ENCODE data around the gene PRICKLE3.
"Not testable (repeated sequence)": the region's sequence is repeated elsewhere in the genome, so short reads cannot be mapped to it uniquely, and the experiment has no call there.

PRICKLE3 gene

DNA sequence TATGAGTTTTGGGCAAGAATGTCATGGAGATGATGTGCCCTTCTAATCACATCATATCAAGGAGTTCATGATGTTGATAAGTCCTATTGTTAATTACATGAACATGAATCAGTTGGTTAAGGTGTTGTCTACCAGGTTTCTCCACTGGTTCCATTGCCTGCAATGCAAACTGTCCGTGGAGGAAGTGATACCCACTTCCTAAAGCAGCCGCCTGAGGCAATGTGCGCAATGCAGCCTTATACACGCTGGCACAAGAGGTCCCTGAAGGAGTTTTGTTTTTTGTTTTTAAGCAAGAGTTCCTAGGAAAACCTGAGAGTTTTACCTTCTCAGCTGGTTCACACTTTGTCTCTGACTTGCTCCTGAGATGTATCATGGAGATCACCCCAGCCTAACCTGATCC, 56.7 kb downstream of the PRICKLE3 start:
- H2AFZ ChIP-seq (ENCODE audit: low read length): peak overlapping the region; percentile 42; the same call in 1 of the 2 replicates
- TF ChIP-seq EZH2 (IDR thresholded peaks at IDR 0.05; ENCODE audit: borderline replicate concordance, low read length): no peak
- TF ChIP-seq, protein P1, sequence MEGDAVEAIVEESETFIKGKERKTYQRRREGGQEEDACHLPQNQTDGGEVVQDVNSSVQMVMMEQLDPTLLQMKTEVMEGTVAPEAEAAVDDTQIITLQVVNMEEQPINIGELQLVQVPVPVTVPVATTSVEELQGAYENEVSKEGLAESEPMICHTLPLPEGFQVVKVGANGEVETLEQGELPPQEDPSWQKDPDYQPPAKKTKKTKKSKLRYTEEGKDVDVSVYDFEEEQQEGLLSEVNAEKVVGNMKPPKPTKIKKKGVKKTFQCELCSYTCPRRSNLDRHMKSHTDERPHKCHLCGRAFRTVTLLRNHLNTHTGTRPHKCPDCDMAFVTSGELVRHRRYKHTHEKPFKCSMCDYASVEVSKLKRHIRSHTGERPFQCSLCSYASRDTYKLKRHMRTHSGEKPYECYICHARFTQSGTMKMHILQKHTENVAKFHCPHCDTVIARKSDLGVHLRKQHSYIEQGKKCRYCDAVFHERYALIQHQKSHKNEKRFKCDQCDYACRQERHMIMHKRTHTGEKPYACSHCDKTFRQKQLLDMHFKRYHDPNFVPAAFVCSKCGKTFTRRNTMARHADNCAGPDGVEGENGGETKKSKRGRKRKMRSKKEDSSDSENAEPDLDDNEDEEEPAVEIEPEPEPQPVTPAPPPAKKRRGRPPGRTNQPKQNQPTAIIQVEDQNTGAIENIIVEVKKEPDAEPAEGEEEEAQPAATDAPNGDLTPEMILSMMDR (IDR thresholded peaks at IDR 0.05; ENCODE audit: low read length): no peak

DNA sequence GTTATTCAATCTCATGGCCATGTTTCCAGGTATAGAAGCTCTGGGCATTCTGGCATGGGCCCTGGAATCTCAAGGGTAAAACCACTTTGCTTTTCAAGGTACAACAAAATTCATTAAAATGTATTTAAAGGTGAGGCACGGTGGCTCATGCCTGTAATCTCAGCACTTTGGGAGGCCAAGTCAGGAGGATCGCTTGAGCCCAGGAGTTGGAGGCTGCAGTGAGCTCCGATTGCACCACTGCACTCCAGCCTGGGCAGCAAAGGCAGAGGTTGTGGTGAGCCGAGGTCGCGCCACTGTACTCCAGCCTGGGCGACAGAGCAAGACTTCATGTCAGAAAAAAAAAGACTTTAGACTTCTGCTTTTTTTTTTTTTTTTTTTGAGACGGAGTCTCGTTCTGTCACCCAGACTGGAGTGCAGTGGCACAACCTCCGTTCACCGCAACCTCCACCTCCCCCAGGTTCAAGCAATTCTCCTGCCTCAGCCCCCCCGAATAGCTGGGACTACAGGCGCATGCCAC, 58.4 kb downstream of the PRICKLE3 start:
- not testable (repeated sequence) for H3K9ac ChIP-seq (ENCODE audit: low read length); H3K9me3 ChIP-seq (ENCODE audit: low read length); H3K4me3 ChIP-seq (ENCODE audit: low read depth, low read length, poor library complexity, severe bottlenecking); H2AFZ ChIP-seq (ENCODE audit: low read length); H3K9me2 ChIP-seq (ENCODE audit: low read depth, low read length); H3F3A ChIP-seq (ENCODE audit: insufficient read depth, low read length); H3K27me3 ChIP-seq (ENCODE audit: insufficient read depth, low read length); H3K36me3 ChIP-seq (ENCODE audit: insufficient read depth, low read length); H4K20me1 ChIP-seq (ENCODE audit: insufficient read depth, low read length); H3K4me2 ChIP-seq (ENCODE audit: low read length); H3K79me2 ChIP-seq (ENCODE audit: insufficient read depth, low read length); H3K27ac ChIP-seq (ENCODE audit: low read depth, low read length, poor library complexity, severe bottlenecking)
- H3K4me1 ChIP-seq (ENCODE audit: insufficient read depth, low read length, severe bottlenecking): peaks cover 10% of the 10 kb centered on the region

More for the DNA sequence above, 56.7 kb downstream of the PRICKLE3 start:
- Histone ChIP-seq H3F3A (ENCODE audit: insufficient read depth, low read length) (no peaks in the 10 kb centered on the region), H3K9me3 (ENCODE audit: low read length) (no peaks in the 10 kb centered on the region), H3K36me3 (ENCODE audit: insufficient read depth, low read length) (no peaks in the 10 kb centered on the region), H3K4me1 (ENCODE audit: insufficient read depth, low read length, severe bottlenecking) (peaks cover 7% of the 10 kb centered on the region), H3K27me3 (ENCODE audit: insufficient read depth, low read length) (no peaks in the 10 kb centered on the region), H3K9ac (ENCODE audit: low read length) (no peak overlapping the region; the same call in 1 of the 2 replicates), H3K9me2 (ENCODE audit: low read depth, low read length) (no peaks in the 10 kb centered on the region), H3K4me3 (ENCODE audit: low read depth, low read length, poor library complexity, severe bottlenecking) (no peak overlapping the region), H3K79me2 (ENCODE audit: insufficient read depth, low read length) (no peaks in the 10 kb centered on the region), H3K4me2 (ENCODE audit: low read length) (no peak overlapping the region), H4K20me1 (ENCODE audit: insufficient read depth, low read length) (no peaks in the 10 kb centered on the region), H3K27ac (ENCODE audit: low read depth, low read length, poor library complexity, severe bottlenecking) (peak overlapping the region; percentile 21)

Data from OCI-LY1 (cell line).